Hepatocyte (in vitro differentiated cells): ENCODE data around the gene ZCCHC24. TPM values are rescaled to one million over a fixed set of nuclear protein-coding genes. Genes with fewer than 3 reads are reported as not detected.

Experiments used
- DNase-seq: peaks from one replicate; pipeline ENCODE4 v3.0.0-alpha.2; 2016; ENCODE audit warnings: low spot score
- H2AFZ ChIP-seq: fragments of 200-600 bp; sonication (generic); 2 replicates; pipeline ENCODE4 v1.6.0; 2016; ENCODE audit warnings: antibody characterized with exemption, mild to moderate bottlenecking
- H3K27ac ChIP-seq: fragments of 200-600 bp; sonication (generic); 2 replicates; pipeline ENCODE4 v1.5.1; 2016; ENCODE audit warnings: mild to moderate bottlenecking
- H3K27me3 ChIP-seq: fragments of 200-600 bp; sonication (generic); 2 replicates; pipeline ENCODE4 v1.6.1; 2016
- H3K36me3 ChIP-seq: fragments of 200-600 bp; sonication (generic); replicated peaks from 2 replicates; pipeline ENCODE4 v1.5.1; 2016; ENCODE audit warnings: low read depth; ENCODE audit not compliant: insufficient read depth
- H3K4me1 ChIP-seq: fragments of 200-600 bp; sonication (generic); 2 replicates; pipeline ENCODE4 v1.5.1; 2016; ENCODE audit warnings: mild to moderate bottlenecking, moderate library complexity; ENCODE audit not compliant: insufficient read depth
- H3K4me2 ChIP-seq: fragments of 200-600 bp; sonication (generic); 2 replicates; pipeline ENCODE4 v1.6.0; 2016
- H3K4me3 ChIP-seq: fragments of 200-600 bp; sonication (generic); 2 replicates; pipeline ENCODE4 v1.5.1; 2016; ENCODE audit warnings: mild to moderate bottlenecking
- H3K79me2 ChIP-seq: fragments of 200-600 bp; sonication (generic); 2 replicates; pipeline ENCODE4 v1.6.0; 2017; ENCODE audit warnings: mild to moderate bottlenecking
- H3K9me2 ChIP-seq: fragments of 200-600 bp; sonication (generic); replicated peaks from 2 replicates; pipeline ENCODE4 v1.6.0; 2017; ENCODE audit warnings: mild to moderate bottlenecking; ENCODE audit not compliant: insufficient read depth
- H3K9me3 ChIP-seq: fragments of 200-600 bp; sonication (generic); 2 replicates; pipeline ENCODE4 v1.5.1; 2016; ENCODE audit warnings: low read depth, mild to moderate bottlenecking
- H4K20me1 ChIP-seq: fragments of 200-600 bp; sonication (generic); 2 replicates; pipeline ENCODE4 v1.6.0; 2016; ENCODE audit warnings: mild to moderate bottlenecking; ENCODE audit not compliant: insufficient read depth, poor library complexity, severe bottlenecking
- EZH2 ChIP-seq: fragments of 200-600 bp; sonication (generic); IDR thresholded peaks from 2 replicates; pipeline ENCODE4 v1.6.1; 2016; ENCODE audit warnings: antibody characterized with exemption, mild to moderate bottlenecking, borderline replicate concordance
- EZH2phosphoT487 ChIP-seq: fragments of 200-600 bp; sonication (generic); IDR thresholded peaks from one replicate; pipeline ENCODE4 v1.6.1; 2018; ENCODE audit warnings: antibody characterized with exemption, mild to moderate bottlenecking, low read depth, moderate library complexity; ENCODE audit not compliant: unreplicated experiment, severe bottlenecking
- WGBS: methylation state at CpG from one replicate; pipeline ENCODE4 v1.1.6; 2016; ENCODE audit warnings: low lambda C conversion rate; ENCODE audit errors: missing lambda C conversion rate; 5-methylcytosine and 5-hydroxymethylcytosine counted together
- polyA plus RNA-seq: library from polyadenylated mRNA; unstranded; fragments of >200 nt; fragmentation: Nextera tagmentation; extraction: Ambion mirVana; gene quantifications from 2 replicates; pipeline ENCODE4 v1.2.1, GENCODE V29; 2016
- total RNA-seq: library from RNA; depleted of rRNA; stranded (reverse); fragments of >200 nt; gene quantifications from 2 replicates; pipeline ENCODE4 v1.2.3, GENCODE V29; 2014
- TF ChIP-seq, protein P1 (sequence below): fragments of 200-600 bp; sonication (generic); IDR thresholded peaks from 2 replicates; pipeline ENCODE4 v1.5.1; 2016; ENCODE audit warnings: antibody characterized with exemption, mild to moderate bottlenecking; ENCODE audit not compliant: poor library complexity

Gene ZCCHC24
- total and polyA plus RNA-seq, 2 experiments from 2014 or later: 20.1 to 20.6 TPM

DNA sequence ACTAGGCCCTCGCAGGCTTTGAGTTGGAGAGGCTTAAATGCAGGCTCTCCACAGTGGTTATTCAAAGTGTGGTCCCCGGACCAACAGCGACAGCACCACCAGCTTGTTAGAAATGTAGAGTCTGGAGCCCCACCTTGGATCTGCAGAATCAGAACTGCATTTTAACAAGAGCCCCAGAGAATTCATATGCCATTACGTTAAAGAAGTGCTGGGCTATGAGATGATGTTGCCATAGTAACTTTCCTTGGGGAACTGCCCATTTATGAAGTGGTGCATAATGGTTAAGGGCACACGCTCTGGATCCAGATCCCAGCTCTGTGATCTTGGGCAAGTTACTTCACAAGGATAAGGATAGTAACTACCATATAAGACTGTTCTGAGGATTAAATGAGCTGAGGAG lies 48.9 kb downstream of the ZCCHC24 start:
- H3K27ac ChIP-seq: peak overlapping the region; percentile 93
- WGBS: 85% methylated on average over 5 of the region's 5 CpGs

DNA sequence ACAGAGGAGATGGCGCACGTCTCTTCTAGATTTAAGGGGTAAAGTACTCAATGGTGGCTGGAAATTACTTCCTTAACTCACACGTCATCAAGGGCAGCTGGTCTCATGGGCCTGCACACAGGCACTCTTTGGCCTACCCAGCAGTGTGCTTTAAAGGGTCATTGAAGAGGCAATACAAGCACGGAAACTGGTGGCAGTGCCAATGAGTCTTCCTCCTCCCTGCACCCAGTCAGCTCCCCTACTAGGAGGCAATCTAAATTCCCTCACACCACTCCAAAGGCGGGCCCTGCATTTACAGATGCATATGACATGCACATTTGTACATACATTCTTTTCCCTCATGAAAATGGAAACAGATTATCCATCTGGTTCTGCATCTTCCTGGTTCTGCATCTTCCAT lies 50.8 kb downstream of the ZCCHC24 start:
- Histone ChIP-seq H3K27ac (no peak overlapping the region), H3K79me2 (peaks cover 19% of the 10 kb centered on the region), H3K4me3 (no peak overlapping the region), H3K9me3 (no peaks in the 10 kb centered on the region), H3K4me2 (no peak overlapping the region), H3K9me2 (no peaks in the 10 kb centered on the region), H4K20me1 (no peaks in the 10 kb centered on the region), H2AFZ (no peak overlapping the region), H3K36me3 (no peaks in the 10 kb centered on the region), H3K4me1 (peaks cover 25% of the 10 kb centered on the region), H3K27me3 (no peaks in the 10 kb centered on the region)
- TF ChIP-seq, protein P1, sequence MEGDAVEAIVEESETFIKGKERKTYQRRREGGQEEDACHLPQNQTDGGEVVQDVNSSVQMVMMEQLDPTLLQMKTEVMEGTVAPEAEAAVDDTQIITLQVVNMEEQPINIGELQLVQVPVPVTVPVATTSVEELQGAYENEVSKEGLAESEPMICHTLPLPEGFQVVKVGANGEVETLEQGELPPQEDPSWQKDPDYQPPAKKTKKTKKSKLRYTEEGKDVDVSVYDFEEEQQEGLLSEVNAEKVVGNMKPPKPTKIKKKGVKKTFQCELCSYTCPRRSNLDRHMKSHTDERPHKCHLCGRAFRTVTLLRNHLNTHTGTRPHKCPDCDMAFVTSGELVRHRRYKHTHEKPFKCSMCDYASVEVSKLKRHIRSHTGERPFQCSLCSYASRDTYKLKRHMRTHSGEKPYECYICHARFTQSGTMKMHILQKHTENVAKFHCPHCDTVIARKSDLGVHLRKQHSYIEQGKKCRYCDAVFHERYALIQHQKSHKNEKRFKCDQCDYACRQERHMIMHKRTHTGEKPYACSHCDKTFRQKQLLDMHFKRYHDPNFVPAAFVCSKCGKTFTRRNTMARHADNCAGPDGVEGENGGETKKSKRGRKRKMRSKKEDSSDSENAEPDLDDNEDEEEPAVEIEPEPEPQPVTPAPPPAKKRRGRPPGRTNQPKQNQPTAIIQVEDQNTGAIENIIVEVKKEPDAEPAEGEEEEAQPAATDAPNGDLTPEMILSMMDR: no peak
- TF ChIP-seq EZH2 (no peak), EZH2phosphoT487 (no peak)
- DNase-seq: no peak
- WGBS: 95% methylated on average over 5 of the region's 5 CpGs

More for the DNA sequence above, 48.9 kb downstream of the ZCCHC24 start:
- Histone ChIP-seq H3K4me1 (peaks cover 44% of the 10 kb centered on the region), H3K9me2 (no peaks in the 10 kb centered on the region), H4K20me1 (no peaks in the 10 kb centered on the region), H3K79me2 (peaks cover 19% of the 10 kb centered on the region), H3K4me2 (no peak overlapping the region), H3K9me3 (no peaks in the 10 kb centered on the region), H3K27me3 (no peaks in the 10 kb centered on the region), H3K4me3 (no peak overlapping the region), H3K36me3 (no peaks in the 10 kb centered on the region), H2AFZ (no peak overlapping the region)
- TF ChIP-seq EZH2phosphoT487: no peak
- TF ChIP-seq EZH2: no peak
- TF ChIP-seq, protein P1: no peak
- no peak for DNase-seq

DNA sequence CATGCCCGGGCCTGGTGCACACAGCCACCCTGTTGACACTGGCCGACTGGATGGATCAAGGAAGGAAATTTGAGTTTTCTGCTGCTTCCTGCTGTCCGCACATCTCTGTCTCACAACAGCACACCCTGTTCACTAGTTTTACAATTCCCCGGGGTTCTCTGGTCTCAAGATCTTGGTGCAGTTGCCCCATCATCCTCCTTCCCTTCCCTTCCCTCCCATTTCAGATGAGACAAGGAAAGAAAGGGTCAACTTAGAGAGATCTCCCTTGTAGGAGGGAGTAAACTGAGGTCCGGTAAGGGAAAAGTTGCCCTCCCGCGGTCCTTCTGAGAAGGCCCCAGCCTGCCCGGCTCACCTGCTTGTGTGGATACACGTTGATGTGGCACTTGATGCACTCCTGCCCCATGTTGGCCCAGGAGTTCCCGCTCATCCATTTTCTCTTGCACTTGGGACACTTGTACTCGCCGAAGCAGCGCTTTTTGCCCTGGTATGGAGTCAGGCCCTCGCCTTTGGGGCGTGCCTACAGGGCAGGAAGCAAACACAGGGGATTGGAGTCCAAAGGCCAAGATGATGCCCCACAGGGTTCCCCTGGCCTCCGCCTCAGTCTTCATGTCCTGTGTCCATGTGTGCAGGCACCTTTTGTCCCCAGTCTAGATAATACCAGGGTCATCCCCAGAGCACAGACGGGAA lies 51.4 kb downstream of the ZCCHC24 start:
- DNase-seq: no peak
- peaks cover 25% of the 10 kb centered on the region for H3K4me1 ChIP-seq
- H3K9me2 ChIP-seq: no peaks in the 10 kb centered on the region
- TF ChIP-seq EZH2phosphoT487: no peak
- TF ChIP-seq, protein P1: no peak
- no peak for TF ChIP-seq EZH2
- no peaks in the 10 kb centered on the region for H3K27me3 ChIP-seq
- no peaks in the 10 kb centered on the region for H3K36me3 ChIP-seq
- 90% methylated on average over 17 of the region's 17 CpGs for WGBS
- H3K79me2 ChIP-seq: peaks cover 19% of the 10 kb centered on the region
- no peak overlapping the region for H3K27ac ChIP-seq
- no peak overlapping the region for H3K4me3 ChIP-seq
- H4K20me1 ChIP-seq: no peaks in the 10 kb centered on the region
- H3K9me3 ChIP-seq: no peaks in the 10 kb centered on the region
- H3K4me2 ChIP-seq: no peak overlapping the region
- H2AFZ ChIP-seq: no peak overlapping the region
